Esophagus squamous epithelium (tissue), 4 donors: ENCODE results near the gene MSRB1.

Experiments used
- POLR2A ChIP-seq, 4 donors: fragments of 450-650 bp; IDR thresholded peaks; one replicate each; pipeline ENCODE4 v1.6.1; 2017; ENCODE audit warnings: antibody characterized with exemption in 4 of 4, mild to moderate bottlenecking in 4 of 4, moderate library complexity in 3 of 4
- TF ChIP-seq, protein P1 (sequence below), 6 experiments: fragments of 450-650 bp in 4 of 6; fragments of 200-600 bp in 2 of 6; sonication (generic) in 2 of 6; IDR thresholded peaks; one replicate each; pipeline ENCODE4 v1.5.1; 2016 to 2019; ENCODE audit warnings: antibody characterized with exemption in 6 of 6, mild to moderate bottlenecking in 4 of 6, moderate library complexity in 4 of 6

GRCh38 chr16:1908983-1909382, 34.0 kb downstream of the MSRB1 start:
- no peak for TF ChIP-seq POLR2A (IDR thresholded peaks at IDR 0.05)
- TF ChIP-seq, protein P1, sequence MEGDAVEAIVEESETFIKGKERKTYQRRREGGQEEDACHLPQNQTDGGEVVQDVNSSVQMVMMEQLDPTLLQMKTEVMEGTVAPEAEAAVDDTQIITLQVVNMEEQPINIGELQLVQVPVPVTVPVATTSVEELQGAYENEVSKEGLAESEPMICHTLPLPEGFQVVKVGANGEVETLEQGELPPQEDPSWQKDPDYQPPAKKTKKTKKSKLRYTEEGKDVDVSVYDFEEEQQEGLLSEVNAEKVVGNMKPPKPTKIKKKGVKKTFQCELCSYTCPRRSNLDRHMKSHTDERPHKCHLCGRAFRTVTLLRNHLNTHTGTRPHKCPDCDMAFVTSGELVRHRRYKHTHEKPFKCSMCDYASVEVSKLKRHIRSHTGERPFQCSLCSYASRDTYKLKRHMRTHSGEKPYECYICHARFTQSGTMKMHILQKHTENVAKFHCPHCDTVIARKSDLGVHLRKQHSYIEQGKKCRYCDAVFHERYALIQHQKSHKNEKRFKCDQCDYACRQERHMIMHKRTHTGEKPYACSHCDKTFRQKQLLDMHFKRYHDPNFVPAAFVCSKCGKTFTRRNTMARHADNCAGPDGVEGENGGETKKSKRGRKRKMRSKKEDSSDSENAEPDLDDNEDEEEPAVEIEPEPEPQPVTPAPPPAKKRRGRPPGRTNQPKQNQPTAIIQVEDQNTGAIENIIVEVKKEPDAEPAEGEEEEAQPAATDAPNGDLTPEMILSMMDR (IDR thresholded peaks at IDR 0.05), result no peak
